ENCODE measurements around the gene ARHGEF33.

Gene ARHGEF33

GRCh38 chr2:38988716-38989115, 99.0 kb downstream of the ARHGEF33 start:
- intact Hi-C loops (cut with DNase I) = no loop called here

GRCh38 chr2:38991899-38992298, 102.2 kb downstream of the ARHGEF33 start:
- intact Hi-C loops (cut with DNase I) = no loop called here
- DNase-seq = no peak

More at GRCh38 chr2:38988716-38989115, 99.0 kb downstream of the ARHGEF33 start:
- no peak for DNase-seq

GRCh38 chr2:38997781-38998180, 108.1 kb downstream of the ARHGEF33 start:
- DNase-seq = no peak
- intact Hi-C loops (cut with DNase I) = no loop called here

DNA sequence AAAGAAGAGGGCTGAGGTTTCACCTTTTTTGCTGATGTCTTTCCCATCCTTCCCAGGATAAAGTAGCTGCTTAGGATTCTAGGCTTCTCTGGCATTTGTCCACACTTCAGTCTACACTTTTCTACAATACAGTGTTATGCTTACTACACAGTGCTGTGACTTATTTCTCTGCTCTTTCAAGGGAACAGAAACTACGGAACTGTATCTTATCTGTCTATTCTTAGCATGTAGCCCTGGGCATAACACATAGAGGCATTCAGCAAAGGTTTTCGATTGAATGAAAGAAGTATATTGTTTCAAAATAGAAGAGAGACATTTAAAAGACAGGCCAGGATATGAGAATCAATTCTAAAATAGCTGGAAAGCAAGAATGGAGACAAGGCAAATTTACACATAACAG, 110.9 kb downstream of the ARHGEF33 start:
- intact Hi-C loops (cut with DNase I) = no loop called here
- DNase-seq = no peak

DNA sequence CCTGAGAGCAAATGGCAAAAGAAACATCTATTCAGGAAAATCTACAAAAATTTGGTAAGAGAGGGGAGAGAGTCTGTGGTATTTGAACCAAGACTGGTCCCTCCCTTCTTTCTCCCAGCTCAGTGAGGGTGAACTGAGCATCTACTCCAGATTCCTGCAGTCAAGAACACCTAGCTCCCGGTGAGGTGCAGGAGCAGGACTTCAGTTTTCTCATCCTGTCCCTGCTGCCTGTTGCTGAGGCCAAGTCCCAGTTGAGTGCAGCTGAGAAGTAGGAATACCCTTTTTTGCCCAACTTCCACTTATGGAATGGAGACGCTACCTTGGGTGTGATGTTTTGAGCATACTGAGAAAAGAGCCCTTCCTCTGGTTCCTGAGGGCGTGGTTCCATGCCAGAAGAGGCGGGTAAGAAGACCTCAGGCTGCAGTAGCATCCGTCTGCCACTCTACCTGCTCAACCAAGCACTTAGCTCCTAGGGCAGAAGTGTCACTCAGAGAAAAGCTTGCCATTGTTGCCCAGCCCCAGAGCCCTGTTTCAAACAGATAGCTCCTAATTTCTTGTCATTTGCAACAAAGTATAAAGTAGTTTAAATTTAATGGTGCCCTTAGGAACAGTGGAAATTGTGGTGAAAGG, 118.3 kb downstream of the ARHGEF33 start:
- no peak for DNase-seq
- intact Hi-C loops (cut with DNase I) = no loop called here

GRCh38 chr2:39008665-39009064, 119.0 kb downstream of the ARHGEF33 start:
- intact Hi-C loops (cut with DNase I) = no loop called here
- no peak for DNase-seq

- no peak for DNase-seq
- intact Hi-C loops (cut with DNase I) = no loop called here
These were observed 124.2 kb downstream of the ARHGEF33 start for GRCh38 chr2:39013871-39014270.

- intact Hi-C loops (cut with DNase I) = no loop called here
- DNase-seq = no peak
These were observed 125.7 kb downstream of the ARHGEF33 start for GRCh38 chr2:39015424-39015823.

DNA sequence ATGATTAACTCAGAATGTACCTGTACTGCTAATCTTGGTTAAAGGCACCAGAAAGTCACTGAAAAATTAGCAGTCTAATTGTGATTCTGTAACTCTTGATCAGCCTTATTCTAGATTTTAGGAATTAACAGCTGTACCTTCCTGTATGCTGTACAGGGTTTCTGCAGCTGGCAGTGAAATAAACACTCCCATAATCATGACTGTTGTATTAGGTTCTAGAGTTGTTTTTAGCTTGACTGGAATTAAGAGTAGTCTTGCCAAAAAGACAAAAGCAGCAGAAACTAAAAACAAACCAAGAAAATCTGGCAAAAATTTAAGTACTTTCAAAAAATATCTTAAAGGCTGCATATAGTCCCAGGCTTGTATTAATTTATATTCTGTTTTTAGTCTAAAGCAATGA, 127.7 kb downstream of the ARHGEF33 start:
- DNase-seq = no peak
- intact Hi-C loops (cut with DNase I) = no loop called here

- intact Hi-C loops (cut with DNase I) = no loop called here
- no peak for DNase-seq
These were observed 129.0 kb downstream of the ARHGEF33 start for GRCh38 chr2:39018638-39019037.

DNA sequence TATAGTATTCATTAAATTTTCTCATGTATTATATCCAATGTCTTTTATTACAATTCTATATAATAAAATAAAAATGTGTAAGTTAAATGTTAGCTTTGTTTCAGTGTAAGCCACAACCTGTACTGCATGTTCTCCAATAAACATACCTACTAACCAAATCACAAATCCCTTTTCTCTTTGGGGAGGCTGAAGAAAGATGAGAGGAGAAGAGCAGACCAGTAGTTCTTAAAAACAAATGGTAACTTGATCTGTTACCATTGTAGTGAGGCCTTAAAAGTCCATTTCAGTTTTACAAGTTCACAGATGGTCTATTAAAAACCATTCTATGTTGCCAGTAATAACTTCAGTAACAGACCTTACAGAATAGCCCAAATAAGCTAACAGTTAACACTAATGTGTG, 130.7 kb downstream of the ARHGEF33 start:
- no peak for DNase-seq
- intact Hi-C loops (cut with DNase I) = no loop called here

DNA sequence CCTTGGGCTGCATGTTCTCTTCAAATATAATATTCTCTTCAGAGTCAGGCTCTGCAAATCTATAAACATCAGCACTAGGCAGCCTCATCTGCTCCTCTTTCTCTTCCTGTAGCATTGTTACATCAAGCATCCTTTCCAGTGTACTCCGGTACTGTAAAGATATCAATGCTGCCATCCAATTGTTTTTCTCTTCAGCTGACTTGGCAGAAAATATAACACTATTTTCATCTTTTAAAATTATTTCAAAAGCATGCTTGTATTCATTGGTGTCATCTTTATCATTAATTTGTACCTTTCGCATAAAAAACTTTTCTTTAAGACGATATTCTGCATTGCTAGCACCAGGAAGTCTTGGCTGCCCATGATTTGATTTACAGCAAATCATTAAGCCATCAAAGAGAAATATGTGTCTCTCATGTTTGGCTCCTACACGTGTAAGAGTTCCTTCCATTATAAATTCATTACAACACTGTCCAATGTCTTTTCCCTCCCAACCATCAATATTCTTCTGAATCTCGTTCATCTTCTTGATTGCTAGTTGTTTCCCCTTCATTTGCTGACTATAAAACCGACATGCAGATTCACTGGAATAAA, 133.1 kb downstream of the ARHGEF33 start:
- intact Hi-C loops (cut with DNase I) = no loop called here
- no peak for DNase-seq

DNA sequence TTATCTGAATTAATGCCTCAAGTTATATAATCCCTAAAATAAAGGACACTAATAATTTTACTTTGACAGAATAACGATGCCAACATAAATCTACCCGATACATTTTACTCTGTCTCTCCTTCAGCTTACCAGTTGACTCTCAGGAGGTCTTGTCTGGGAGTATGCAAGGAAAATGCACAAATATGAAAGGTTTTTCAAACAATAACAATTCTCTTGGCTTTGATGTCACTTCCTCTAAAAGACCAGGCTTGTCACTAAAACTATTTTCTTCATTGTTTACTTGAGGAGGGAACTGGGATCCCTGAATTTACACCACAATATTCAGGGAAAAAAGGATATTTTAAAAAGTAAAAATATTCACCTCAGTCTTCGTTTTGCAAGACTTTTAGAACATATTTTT, 134.0 kb downstream of the ARHGEF33 start:
- no peak for DNase-seq
- intact Hi-C loops (cut with DNase I) = no loop called here

DNA sequence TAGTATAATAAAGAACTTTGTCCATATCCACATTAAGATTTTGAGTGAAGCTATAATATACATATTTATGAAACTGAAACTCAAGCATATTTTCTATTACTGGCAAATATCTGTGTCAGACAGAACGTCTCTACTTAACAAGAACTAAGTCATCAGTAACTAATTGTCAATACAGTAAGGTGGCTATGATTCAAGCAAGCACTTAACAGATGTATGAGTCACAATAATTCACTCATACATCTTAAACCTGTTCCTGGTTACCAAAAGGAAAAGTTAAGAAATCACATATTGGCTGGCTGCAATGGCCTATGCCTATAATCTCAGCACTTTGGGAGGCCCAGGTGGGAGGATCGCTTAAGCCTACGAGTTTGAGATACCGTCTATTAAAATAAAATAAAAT, 135.2 kb downstream of the ARHGEF33 start:
- DNase-seq = no peak
- intact Hi-C loops (cut with DNase I) = no loop called here

Measured in head of caudate nucleus (tissue), 42 donors.